K562 (cell line): ENCODE results near the gene PRR19. TPM values are rescaled to one million over a fixed set of nuclear protein-coding genes. Genes with fewer than 3 reads are reported as not detected.
A peak's percentile ranks its signal among the peaks of the same experiment; 100 is the strongest.

ENCODE experiments used
- ATAC-seq: fragments of 200-7000 bp; cut with Tn5 transposase; 3 replicates; pipeline ENCODE4 v1.9.1; 2020; ENCODE audit warnings: moderate library complexity
- BruUV-seq: library from RNA; stranded (reverse); fragments of 400-500 nt; replicated peaks from 2 replicates; lab custom pipeline; 2021; lab: Mats Ljungman, UMichigan
- CTCF ChIA-PET: fragments of 300-600 bp; formaldehyde crosslinking; extraction: SDS; loops from one replicate; lab custom pipeline; 2021; ENCODE audit warnings: low intra/inter-chr PET ratio; lab: Yijun Ruan, JAX
- POLR2A ChIA-PET: fragments of 300-600, 350-650 bp; sonication (Branson Sonifier 250); formaldehyde crosslinking; extraction: SDS; loops from one replicate; lab custom pipeline; 2021; ENCODE audit warnings: antibody characterized with exemption, inconsistent platforms; lab: Yijun Ruan, JAX
- DNase-seq, 4 experiments: peaks; one replicate each; pipeline versions ENCODE4 v3.0.0 to v3.0.0-alpha.2; 2011 to 2018; ENCODE audit warnings: low spot score in 3 of 4, mixed read lengths in 3 of 4; ENCODE audit errors: extremely low read depth in 1 of 4
- FAIRE-seq: peaks from 2 replicates; lab custom pipeline; 2011; peaks lifted over from hg19 to GRCh38; lab: Jason Lieb, UNC
- H2AFZ ChIP-seq: 2 replicates; pipeline ENCODE4 v1.6.0; 2011; ENCODE audit warnings: low read depth, low read length, control low read depth, inconsistent platforms
- H3K27ac ChIP-seq: fragments of 200-600 bp; 3 replicates; pipeline ENCODE4 v1.8.0; 2011; ENCODE audit warnings: low read depth, mild to moderate bottlenecking, control low read depth, inconsistent platforms, low read length, moderate library complexity, mixed read lengths; ENCODE audit errors: extremely low read depth
- H3K27me3 ChIP-seq, 2 experiments: fragments of 300-600 bp in 1 of 2; 2 replicates in 1 of 2; 3 replicates in 1 of 2; pipeline versions ENCODE4 v1.6.0 to v1.8.0; 2011; ENCODE audit warnings: inconsistent platforms in 2 of 2, low read length in 2 of 2, mild to moderate bottlenecking in 1 of 2, mixed read lengths in 1 of 2, moderate library complexity in 1 of 2; ENCODE audit not compliant: control insufficient read depth in 2 of 2, insufficient read depth in 2 of 2
- H3K36me3 ChIP-seq: fragments of 300-600 bp; 3 replicates; pipeline ENCODE4 v1.8.0; 2011; ENCODE audit warnings: mild to moderate bottlenecking, low read length, inconsistent platforms; ENCODE audit not compliant: control insufficient read depth, insufficient read depth
- H3K4me1 ChIP-seq, 2 experiments: fragments of 200-600 bp in 1 of 2; replicated peaks in 1 of 2; 2 replicates in 1 of 2; 3 replicates in 1 of 2; pipeline versions ENCODE4 v1.5.1 to v1.8.0; 2011; ENCODE audit warnings: inconsistent platforms in 2 of 2, low read length in 2 of 2, mild to moderate bottlenecking in 1 of 2, mixed read lengths in 1 of 2, moderate library complexity in 1 of 2; ENCODE audit not compliant: control insufficient read depth in 2 of 2, insufficient read depth in 2 of 2
- H3K4me2 ChIP-seq: 2 replicates; pipeline ENCODE4 v1.6.1; 2011; ENCODE audit warnings: low read length, control low read depth, inconsistent platforms, mixed read lengths; ENCODE audit not compliant: insufficient read depth
- H3K4me3 ChIP-seq: fragments of 200-600 bp; sonication (generic), shearing (Covaris generic); 2 replicates; pipeline ENCODE4 v1.5.1; 2016; ENCODE audit warnings: control low read depth, inconsistent platforms
- H3K79me2 ChIP-seq: fragments of 200-600 bp; 3 replicates; pipeline ENCODE4 v1.8.0; 2011; ENCODE audit warnings: low read length, inconsistent platforms; ENCODE audit not compliant: control insufficient read depth, insufficient read depth
- H3K9ac ChIP-seq, 2 experiments: 2 replicates each; pipeline versions ENCODE4 v1.6.0 to v1.6.1; 2011; ENCODE audit warnings: low read depth in 2 of 2, low read length in 2 of 2, control low read depth in 1 of 2, inconsistent platforms in 1 of 2, mild to moderate bottlenecking in 1 of 2, mixed read lengths in 1 of 2; ENCODE audit not compliant: insufficient read depth in 1 of 2
- H3K9me1 ChIP-seq: one replicate; pipeline ENCODE4 v1.6.0; 2011; ENCODE audit warnings: inconsistent platforms, mild to moderate bottlenecking, low read length, moderate library complexity; ENCODE audit not compliant: control insufficient read depth, insufficient read depth
- H3K9me3 ChIP-seq: replicated peaks from 2 replicates; pipeline ENCODE4 v1.5.1; 2011; ENCODE audit warnings: low read depth, low read length, inconsistent platforms; ENCODE audit not compliant: control insufficient read depth, insufficient read depth
- H4K20me1 ChIP-seq: replicated peaks from 2 replicates; pipeline ENCODE4 v1.6.1; 2011; ENCODE audit warnings: low read length, inconsistent platforms, mixed read lengths; ENCODE audit not compliant: control insufficient read depth, insufficient read depth
- ATF7 ChIP-seq: fragments of 450-650 bp; IDR thresholded peaks from 2 replicates; pipeline ENCODE4 v1.7.1; 2014; ENCODE audit warnings: mild to moderate bottlenecking, moderate library complexity
- EGR1 ChIP-seq: fragments of 450-650 bp; conservative IDR thresholded peaks from 2 replicates; pipeline ENCODE4 v1.6.1; 2017; ENCODE audit warnings: mild to moderate bottlenecking
- FOXA3 ChIP-seq, 2 experiments: fragments of 450-650 bp in 1 of 2; sonication (generic) in 1 of 2; formaldehyde crosslinking; IDR thresholded peaks in 1 of 2; conservative IDR thresholded peaks in 1 of 2; 2 replicates each; pipeline versions ENCODE4 v1.4.0 to v1.8.0; 2020 to 2022; ENCODE audit warnings: mild to moderate bottlenecking in 2 of 2, missing genetic modification reagents in 1 of 2
- HCFC1 ChIP-seq: IDR thresholded peaks from 2 replicates; pipeline ENCODE4 v1.6.1; 2012; ENCODE audit warnings: low read depth, low read length, improper control_type of control experiment
- KAT7 ChIP-seq: sonication (generic); formaldehyde crosslinking; IDR thresholded peaks from 2 replicates; pipeline ENCODE4 v1.8.0; 2022; ENCODE audit warnings: missing genetic modification reagents, mild to moderate bottlenecking, borderline replicate concordance
- MXI1 ChIP-seq: IDR thresholded peaks from 2 replicates; pipeline ENCODE4 v1.6.1; 2011; ENCODE audit warnings: low read depth, mild to moderate bottlenecking, improper control_type of control experiment, low read length
- MYBL2 ChIP-seq, 2 experiments: fragments of 450-650 bp in 1 of 2; sonication (generic) in 1 of 2; formaldehyde crosslinking in 1 of 2; IDR thresholded peaks; 2 replicates each; pipeline versions ENCODE4 v1.6.1 to v1.8.1; 2017 to 2022; ENCODE audit warnings: borderline replicate concordance in 1 of 2, inconsistent platforms in 1 of 2, low read depth in 1 of 2, mild to moderate bottlenecking in 1 of 2, missing genetic modification reagents in 1 of 2, moderate library complexity in 1 of 2
- PML ChIP-seq: IDR thresholded peaks from 2 replicates; pipeline ENCODE4 v1.6.1; 2012; ENCODE audit warnings: low read length, inconsistent platforms
- POLR2G ChIP-seq: fragments of 200-400 bp; formaldehyde crosslinking; IDR thresholded peaks from 2 replicates; pipeline ENCODE4 v1.6.1; 2017; ENCODE audit warnings: low read depth, mild to moderate bottlenecking, antibody characterized with exemption, low read length, moderate library complexity
- RCOR1 ChIP-seq, 2 experiments: IDR thresholded peaks; 2 replicates each; pipeline ENCODE4 v1.6.1; 2012; ENCODE audit warnings: low read depth in 2 of 2, low read length in 2 of 2, borderline replicate concordance in 1 of 2, improper control_type of control experiment in 1 of 2
- SAFB ChIP-seq: fragments of 200-400 bp; formaldehyde crosslinking; IDR thresholded peaks from 2 replicates; pipeline ENCODE4 v1.6.1; 2017; ENCODE audit warnings: low read depth, low read length, borderline replicate concordance
- SMARCA4 ChIP-seq: fragments of 450-650 bp; IDR thresholded peaks from 2 replicates; pipeline ENCODE4 v1.6.1; 2016
- SRSF9 ChIP-seq: fragments of 200-400 bp; formaldehyde crosslinking; IDR thresholded peaks from 2 replicates; pipeline ENCODE4 v1.6.1; 2017; ENCODE audit warnings: low read depth, low read length, borderline replicate concordance
- TARDBP ChIP-seq: fragments of 450-650 bp; IDR thresholded peaks from 2 replicates; pipeline ENCODE4 v1.6.1; 2016
- ZFX ChIP-seq: sonication (generic); formaldehyde crosslinking; IDR thresholded peaks from 2 replicates; pipeline ENCODE4 v1.8.0; 2022; ENCODE audit warnings: mild to moderate bottlenecking, missing genetic modification reagents, moderate library complexity
- ZNF146 ChIP-seq: IDR thresholded peaks from one replicate; pipeline ENCODE4 v1.6.1; 2018; ENCODE audit warnings: missing compliant biosample characterization; ENCODE audit not compliant: unreplicated experiment
- ZNF282 ChIP-seq: sonication (generic); formaldehyde crosslinking; IDR thresholded peaks from 2 replicates; pipeline ENCODE4 v1.8.1; 2023; ENCODE audit warnings: missing genetic modification reagents
- ZNF324 ChIP-seq: fragments of 250-450 bp; sonication (Bioruptor Pico); IDR thresholded peaks from 2 replicates; pipeline ENCODE4 v1.4.0; 2020; ENCODE audit warnings: mild to moderate bottlenecking
- ZNF740 ChIP-seq, 3 experiments: fragments of 200-800 bp in 1 of 3; sonication (Bioruptor generic) in 1 of 3; sonication (generic) in 1 of 3; formaldehyde crosslinking in 1 of 3; IDR thresholded peaks; 2 replicates each; pipeline versions ENCODE4 v1.6.1 to v1.8.0; 2016 to 2022; ENCODE audit warnings: mild to moderate bottlenecking in 2 of 3, missing compliant biosample characterization in 2 of 3, missing genetic modification characterization in 2 of 3, missing genetic modification reagents in 1 of 3
- ZNF766 ChIP-seq: fragments of 200-800 bp; sonication (Bioruptor generic); conservative IDR thresholded peaks from 2 replicates; pipeline ENCODE4 v1.6.1; 2016; ENCODE audit warnings: missing genetic modification characterization, missing compliant biosample characterization
- WGBS: fragments of 100-300 bp; shearing (Covaris generic); methylation state at CpG from one replicate; pipeline ENCODE4 v1.1.6; 2016; ENCODE audit warnings: low coverage, mixed read lengths; ENCODE audit not compliant: insufficient coverage; ENCODE audit errors: missing lambda C conversion rate; 5-methylcytosine and 5-hydroxymethylcytosine counted together
- in situ Hi-C: fragments of 300-500 bp; cut with MboI; formaldehyde crosslinking; loops from 4 replicates; pipeline ENCODE4 v1.15.0; 2018; ENCODE audit warnings: inconsistent platforms, mixed read lengths
- intact Hi-C: fragments of 100-400 bp; cut with micrococcal nuclease; formaldehyde crosslinking; loops from 2 replicates; pipeline ENCODE4 v1.14.2; 2022
- polyA plus RNA-seq, 8 experiments: library from polyadenylated mRNA; depleted of rRNA in 4 of 8; stranded (reverse) in 5 of 8; unstranded in 3 of 8; fragments of >200 nt; fragmentation: Nextera tagmentation in 2 of 8; fragmentation: Illumina TruSeq in 1 of 8; extraction: Ambion mirVana in 2 of 8; extraction: Trizol in 1 of 8; gene quantifications; 2 replicates each; pipeline versions ENCODE4 v1.2.1 to v1.2.3, GENCODE V29; 2011 to 2014; ENCODE audit warnings: inconsistent platforms in 1 of 8, missing spikeins in 1 of 8
- total RNA-seq, 7 experiments: library from RNA; depleted of rRNA in 6 of 7; stranded (reverse); fragments of >200 nt in 6 of 7; fragmentation: Illumina TruSeq in 2 of 7; extraction: Trizol in 2 of 7; gene quantifications; 2 replicates each; pipeline versions ENCODE4 v1.2.1 to v1.2.3, GENCODE V29; 2011 to 2021; ENCODE audit warnings: low replicate concordance in 1 of 7

PRR19 gene
- total and polyA plus RNA-seq, 9 of the 15 experiments (the other 6 are each of a cell fraction or from before 2014, with no cell fraction given): 0.10 to 1.6 (median 0.54) TPM

DNA sequence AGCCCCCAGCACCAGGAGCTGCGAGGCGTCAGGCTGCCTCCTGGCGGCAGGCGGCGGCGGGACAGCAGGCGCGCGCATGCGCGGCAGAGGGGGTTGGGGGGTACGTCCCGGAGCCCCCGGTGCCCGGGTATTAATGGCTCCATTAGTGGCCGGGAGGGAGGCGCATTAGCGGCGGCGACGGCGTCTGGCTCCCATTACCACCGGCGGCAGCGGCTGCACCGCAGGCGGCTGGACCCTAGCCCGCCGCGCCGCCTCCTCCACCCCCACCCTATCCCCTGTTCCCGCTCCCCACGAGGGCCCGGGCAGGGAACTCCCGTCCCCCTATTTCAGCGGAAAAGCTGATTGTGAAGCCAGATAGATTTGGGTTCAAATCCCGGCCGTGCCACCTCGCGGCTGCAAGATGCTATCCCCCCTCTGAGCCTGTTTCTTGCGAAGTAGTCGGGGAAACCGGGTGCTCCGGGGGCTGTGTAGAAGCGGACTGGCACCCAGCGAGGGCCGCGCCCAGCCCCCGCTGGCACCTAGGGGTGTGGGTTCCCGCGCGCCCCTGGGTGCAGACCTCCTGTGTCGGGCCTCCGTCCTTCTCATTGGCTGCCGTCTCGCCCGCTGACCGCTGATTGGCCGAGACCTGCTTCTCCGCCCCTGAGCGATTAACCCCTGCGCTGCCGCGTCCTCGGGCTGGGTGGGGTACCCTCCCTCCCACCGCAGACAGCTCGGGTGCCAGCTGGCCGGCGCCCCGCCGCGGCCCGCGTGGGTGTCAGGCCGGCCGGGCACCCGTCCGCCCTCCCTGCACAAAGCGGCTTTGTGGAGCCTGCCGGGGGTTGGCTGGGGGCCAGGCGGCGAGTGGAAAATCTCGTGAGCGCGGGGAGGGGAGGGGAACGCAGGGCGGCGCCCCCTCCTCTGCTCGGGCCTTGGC is 21.8 kb upstream of the PRR19 start (continued):
- no peak for TF ChIP-seq TARDBP
- TF ChIP-seq ZNF766 (CRISPR knock-in tag): no peak
- 0 out of 2 replicates have a peak, but pooled peaks have one; percentile 19 for TF ChIP-seq HCFC1
- no peak; the same call in none of the 2 replicates for TF ChIP-seq PML
- TF ChIP-seq ZNF146: no peak

GRCh38 chr19:42280815-42281145 is 21.2 kb upstream of the PRR19 start:
- peaks cover 43 to 70% of the 10 kb centered on the region in 2 experiments for H3K4me1 ChIP-seq
- TF ChIP-seq EGR1 (peak; percentile 89), ZFX (0 out of 2 replicates have a peak, but pooled peaks have one; percentile 8), ZNF324 (CRISPR knock-in tag) (no peak), MXI1 (no peak), ZNF282 (CRISPR knock-in tag) (no peak; the same call in 1 of the 2 replicates), FOXA3 (CRISPR knock-in tag; conservative IDR thresholded peaks at IDR 0.05 in 1 of 2, IDR thresholded peaks at IDR 0.05 in 1 of 2) (no peak), ZNF740 (CRISPR knock-in tag; IDR thresholded peaks at IDR 0.05) (no peak), ZNF740 (tag; IDR thresholded peaks at IDR 0.05) (peak in 1 of 2 experiments; percentile 63; a peak in 1 of 4 replicates), SAFB (0 out of 2 replicates have a peak, but pooled peaks have one; percentile 0), POLR2G (no peak), KAT7 (CRISPR knock-in tag) (0 out of 2 replicates have a peak, but pooled peaks have one; percentile 15), SMARCA4 (no peak), SRSF9 (no peak), MYBL2 (IDR thresholded peaks at IDR 0.05; ENCODE audit: low read depth) (no peak), MYBL2 (CRISPR knock-in tag; IDR thresholded peaks at IDR 0.05; ENCODE audit: borderline replicate concordance) (no peak), ATF7 (no peak), RCOR1 (IDR thresholded peaks at IDR 0.05; ENCODE audit: borderline replicate concordance in 1 of 2, low read depth in 2 of 2, low read length in 2 of 2) (no peak)

More at GRCh38 chr19:42280815-42281145, 21.2 kb upstream of the PRR19 start:
- intact Hi-C loops: no loop called here
- Histone ChIP-seq H3K36me3 (peaks cover 15% of the 10 kb centered on the region; the same call in 2 of the 3 replicates), H4K20me1 (0 out of 2 replicates have a peak, but pooled peaks cover 8% of the 10 kb centered on the region), H3K9me1 (no peaks in the 10 kb centered on the region), H3K4me3 (peak overlapping the region; percentile 93), H3K9ac (peak overlapping the region; percentile 79 to 90; a peak in 3 of 4 replicates), H3K79me2 (peaks cover 60% of the 10 kb centered on the region), H3K27me3 (no peaks in the 10 kb centered on the region; a peak in 1 of 5 replicates), H3K9me3 (no peaks in the 10 kb centered on the region), H2AFZ (peak overlapping the region; percentile 90; the same call in 1 of the 2 replicates), H3K27ac (peak overlapping the region; percentile 69), H3K4me2 (peak overlapping the region; percentile 97; the same call in 1 of the 2 replicates)
- in situ Hi-C loops: no loop called here
- POLR2A ChIA-PET: interaction anchor here (2.8 to 3.6 kb wide), 2 partner anchors 11 to 41 kb away, joined by 10 to 16 read pairs; partner anchors contain the start of gene CIC
- CTCF ChIA-PET: interaction anchor here (1.6 to 2.4 kb wide), 2 partner anchors 35 to 147 kb away, joined by 7 to 24 read pairs; no protein-coding TSS in a partner anchor
- no TSS peak for BruUV-seq
- FAIRE-seq (no peak), ATAC-seq (no peak; the same call in 2 of the 3 replicates), DNase-seq (peak in 3 of 4 experiments; percentile 51 to 69 (median 67))
- WGBS: 2% methylated on average over 11 of the region's 20 CpGs
